ENCODE measurements around the gene PSME4.

Gene PSME4

GRCh38 chr2:53970724-53971602 lies at the start of gene PSME4:
Gene PSME4, minus strand, starts transcription at chr2:53970993. Its CDS starts 209 bp downstream, at chr2:53970784.
- TF ChIP-seq CTCF (IDR thresholded peaks at IDR 0.05; ENCODE audit: borderline replicate concordance, control extremely low read depth, extremely low read depth, insufficient read depth, missing control alignments) = no peak
- in situ Hi-C loops (cut with MboI; ENCODE audit: low sequenced_read_pairs, unreplicated experiment) = no loop called here
- peak; percentile 97 for DNase-seq (ENCODE audit: low spot score)

- no peak for DNase-seq (ENCODE audit: low spot score)
- in situ Hi-C loops (cut with MboI; ENCODE audit: low sequenced_read_pairs, unreplicated experiment) = no loop called here
- TF ChIP-seq CTCF (IDR thresholded peaks at IDR 0.05; ENCODE audit: borderline replicate concordance, control extremely low read depth, extremely low read depth, insufficient read depth, missing control alignments) = no peak
Observed at GRCh38 chr2:54015798-54016699, 45.3 kb upstream of the PSME4 start.

- in situ Hi-C loops (cut with MboI; ENCODE audit: low sequenced_read_pairs, unreplicated experiment) = no loop called here
Observed at GRCh38 chr2:54013996-54014395, 43.2 kb upstream of the PSME4 start.

GRCh38 chr2:54012538-54013141 lies 41.8 kb upstream of the PSME4 start:
- in situ Hi-C loops (cut with MboI; ENCODE audit: low sequenced_read_pairs, unreplicated experiment) = no loop called here
- no peak for DNase-seq (ENCODE audit: low spot score)
- TF ChIP-seq CTCF (IDR thresholded peaks at IDR 0.05; ENCODE audit: borderline replicate concordance, control extremely low read depth, extremely low read depth, insufficient read depth, missing control alignments) = no peak

More at GRCh38 chr2:54013996-54014395, 43.2 kb upstream of the PSME4 start:
- DNase-seq (ENCODE audit: low spot score) = no peak
- TF ChIP-seq CTCF (IDR thresholded peaks at IDR 0.05; ENCODE audit: borderline replicate concordance, control extremely low read depth, extremely low read depth, insufficient read depth, missing control alignments) = no peak

GRCh38 chr2:54009549-54009948 lies 38.8 kb upstream of the PSME4 start:
- in situ Hi-C loops (cut with MboI; ENCODE audit: low sequenced_read_pairs, unreplicated experiment) = no loop called here
- no peak for TF ChIP-seq CTCF (IDR thresholded peaks at IDR 0.05; ENCODE audit: borderline replicate concordance, control extremely low read depth, extremely low read depth, insufficient read depth, missing control alignments)

GRCh38 chr2:54008439-54008838 lies 37.6 kb upstream of the PSME4 start:
- no peak for TF ChIP-seq CTCF (IDR thresholded peaks at IDR 0.05; ENCODE audit: borderline replicate concordance, control extremely low read depth, extremely low read depth, insufficient read depth, missing control alignments)
- DNase-seq (ENCODE audit: low spot score) = no peak
- in situ Hi-C loops (cut with MboI; ENCODE audit: low sequenced_read_pairs, unreplicated experiment) = no loop called here

More at GRCh38 chr2:54009549-54009948, 38.8 kb upstream of the PSME4 start:
- no peak for DNase-seq (ENCODE audit: low spot score)
